GM12875 (cell line): Measurements from ENCODE around the gene KLC3.

ENCODE experiments used
- H3K4me3 ChIP-seq: one replicate; pipeline ENCODE4 v1.5.1; 2011; ENCODE audit warnings: low read depth, low read length, control low read depth
- CTCF ChIP-seq: IDR thresholded peaks from 2 replicates; pipeline ENCODE4 v1.5.1; 2011; ENCODE audit warnings: low read depth, mild to moderate bottlenecking, control low read depth, inconsistent platforms, low read length, moderate library complexity, borderline replicate concordance; ENCODE audit not compliant: insufficient read depth

KLC3 gene

GRCh38 chr19:45315304-45315703, 25.2 kb upstream of the KLC3 start:
- H3K4me3 ChIP-seq = no peak overlapping the region
- TF ChIP-seq CTCF = no peak

GRCh38 chr19:45320997-45321775, 19.4 kb upstream of the KLC3 start:
- no peak for TF ChIP-seq CTCF
- no peak overlapping the region for H3K4me3 ChIP-seq

- TF ChIP-seq CTCF = no peak
- H3K4me3 ChIP-seq = no peak overlapping the region
These were observed 18.7 kb upstream of the KLC3 start for GRCh38 chr19:45321848-45322247.

- TF ChIP-seq CTCF = no peak
- no peak overlapping the region for H3K4me3 ChIP-seq
These were observed 18.2 kb upstream of the KLC3 start for GRCh38 chr19:45322311-45322710.

GRCh38 chr19:45322744-45323281, 17.7 kb upstream of the KLC3 start, which contains the start of gene CKM:
CKM (minus strand) TSS chr19:45322875; CDS start chr19:45319713, 3,162 bp downstream.
- no peak within 1 kb of the TSS for H3K4me3 ChIP-seq
- no peak for TF ChIP-seq CTCF

- no peak overlapping the region for H3K4me3 ChIP-seq
- no peak for TF ChIP-seq CTCF
These were observed 16.9 kb upstream of the KLC3 start for GRCh38 chr19:45323671-45324081.
